ENCODE measurements around the gene JPH3. TPM values are rescaled to one million over a fixed set of nuclear protein-coding genes. Genes with fewer than 3 reads are reported as not detected.

The JPH3 gene
- polyA plus RNA-seq, 2 of the 4 experiments (the other 2 are of a cell fraction) = 0.36 to 1.6 TPM

DNA sequence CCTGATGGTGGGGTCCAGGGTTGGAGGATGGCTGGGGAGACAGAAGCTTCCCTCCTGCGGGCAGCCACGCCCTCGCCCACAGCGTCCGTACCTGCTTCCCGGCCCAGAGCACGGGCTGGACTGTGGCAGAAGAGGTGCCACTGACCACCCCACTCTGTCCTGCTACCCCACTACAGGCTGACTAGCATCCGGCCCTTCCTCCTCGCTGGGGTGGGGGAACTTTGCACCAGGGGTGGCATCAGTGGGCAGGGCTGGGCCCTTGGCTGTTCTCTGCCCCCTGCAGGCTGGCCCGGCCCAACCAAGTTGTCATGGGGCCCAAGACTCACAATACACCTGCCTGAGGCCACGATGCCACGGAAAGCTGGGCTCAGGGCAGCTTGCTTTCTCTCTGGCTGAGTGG lies 90.4 kb downstream of the JPH3 start:
- Histone ChIP-seq H3K4me3 (no peak overlapping the region), H3K9me3 (no peaks in the 10 kb centered on the region), H3K27ac (no peak overlapping the region), H3K4me2 (no peak overlapping the region), H3K4me1 (no peaks in the 10 kb centered on the region)
- no peak for DNase-seq (ENCODE audit: low read depth in 1 of 2, low spot score in 1 of 2)
- POLR2A ChIA-PET = no interaction called here
- TF ChIP-seq POLR2AphosphoS2 (conservative IDR thresholded peaks at IDR 0.05; ENCODE audit: low read length) (no peak), FOXS1 (CRISPR knock-in tag; IDR thresholded peaks at IDR 0.05) (no peak), EP300 (IDR thresholded peaks at IDR 0.05) (no peak), CBX8 (IDR thresholded peaks at IDR 0.05) (no peak), GATA3 (IDR thresholded peaks at IDR 0.05; ENCODE audit: borderline replicate concordance) (no peak), MYC (IDR thresholded peaks at IDR 0.05; ENCODE audit: borderline replicate concordance, low read length) (no peak), ZC3H11A (IDR thresholded peaks at IDR 0.05) (no peak), ESRRA (IDR thresholded peaks at IDR 0.05; ENCODE audit: borderline replicate concordance, low read length) (no peak), RNF2 (IDR thresholded peaks at IDR 0.05; ENCODE audit: borderline replicate concordance, low read depth) (no peak), MAFK (IDR thresholded peaks at IDR 0.05; ENCODE audit: partially characterized antibody) (no peak), TFCP2L1 (CRISPR knock-in tag; IDR thresholded peaks at IDR 0.05) (no peak), RARB (CRISPR knock-in tag; IDR thresholded peaks at IDR 0.05) (no peak), SMC3 (IDR thresholded peaks at IDR 0.05) (no peak)
- TF ChIP-seq, protein P1, sequence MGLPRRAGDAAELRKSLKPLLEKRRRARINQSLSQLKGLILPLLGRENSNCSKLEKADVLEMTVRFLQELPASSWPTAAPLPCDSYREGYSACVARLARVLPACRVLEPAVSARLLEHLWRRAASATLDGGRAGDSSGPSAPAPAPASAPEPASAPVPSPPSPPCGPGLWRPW (IDR thresholded peaks at IDR 0.05) = no peak
- TF ChIP-seq, protein P2, sequence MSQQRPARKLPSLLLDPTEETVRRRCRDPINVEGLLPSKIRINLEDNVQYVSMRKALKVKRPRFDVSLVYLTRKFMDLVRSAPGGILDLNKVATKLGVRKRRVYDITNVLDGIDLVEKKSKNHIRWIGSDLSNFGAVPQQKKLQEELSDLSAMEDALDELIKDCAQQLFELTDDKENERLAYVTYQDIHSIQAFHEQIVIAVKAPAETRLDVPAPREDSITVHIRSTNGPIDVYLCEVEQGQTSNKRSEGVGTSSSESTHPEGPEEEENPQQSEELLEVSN (IDR thresholded peaks at IDR 0.05; ENCODE audit: borderline replicate concordance, low read depth) = no peak
- TF ChIP-seq, protein P3, sequence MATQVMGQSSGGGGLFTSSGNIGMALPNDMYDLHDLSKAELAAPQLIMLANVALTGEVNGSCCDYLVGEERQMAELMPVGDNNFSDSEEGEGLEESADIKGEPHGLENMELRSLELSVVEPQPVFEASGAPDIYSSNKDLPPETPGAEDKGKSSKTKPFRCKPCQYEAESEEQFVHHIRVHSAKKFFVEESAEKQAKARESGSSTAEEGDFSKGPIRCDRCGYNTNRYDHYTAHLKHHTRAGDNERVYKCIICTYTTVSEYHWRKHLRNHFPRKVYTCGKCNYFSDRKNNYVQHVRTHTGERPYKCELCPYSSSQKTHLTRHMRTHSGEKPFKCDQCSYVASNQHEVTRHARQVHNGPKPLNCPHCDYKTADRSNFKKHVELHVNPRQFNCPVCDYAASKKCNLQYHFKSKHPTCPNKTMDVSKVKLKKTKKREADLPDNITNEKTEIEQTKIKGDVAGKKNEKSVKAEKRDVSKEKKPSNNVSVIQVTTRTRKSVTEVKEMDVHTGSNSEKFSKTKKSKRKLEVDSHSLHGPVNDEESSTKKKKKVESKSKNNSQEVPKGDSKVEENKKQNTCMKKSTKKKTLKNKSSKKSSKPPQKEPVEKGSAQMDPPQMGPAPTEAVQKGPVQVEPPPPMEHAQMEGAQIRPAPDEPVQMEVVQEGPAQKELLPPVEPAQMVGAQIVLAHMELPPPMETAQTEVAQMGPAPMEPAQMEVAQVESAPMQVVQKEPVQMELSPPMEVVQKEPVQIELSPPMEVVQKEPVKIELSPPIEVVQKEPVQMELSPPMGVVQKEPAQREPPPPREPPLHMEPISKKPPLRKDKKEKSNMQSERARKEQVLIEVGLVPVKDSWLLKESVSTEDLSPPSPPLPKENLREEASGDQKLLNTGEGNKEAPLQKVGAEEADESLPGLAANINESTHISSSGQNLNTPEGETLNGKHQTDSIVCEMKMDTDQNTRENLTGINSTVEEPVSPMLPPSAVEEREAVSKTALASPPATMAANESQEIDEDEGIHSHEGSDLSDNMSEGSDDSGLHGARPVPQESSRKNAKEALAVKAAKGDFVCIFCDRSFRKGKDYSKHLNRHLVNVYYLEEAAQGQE (IDR thresholded peaks at IDR 0.05) = no peak
- TF ChIP-seq, protein P4, sequence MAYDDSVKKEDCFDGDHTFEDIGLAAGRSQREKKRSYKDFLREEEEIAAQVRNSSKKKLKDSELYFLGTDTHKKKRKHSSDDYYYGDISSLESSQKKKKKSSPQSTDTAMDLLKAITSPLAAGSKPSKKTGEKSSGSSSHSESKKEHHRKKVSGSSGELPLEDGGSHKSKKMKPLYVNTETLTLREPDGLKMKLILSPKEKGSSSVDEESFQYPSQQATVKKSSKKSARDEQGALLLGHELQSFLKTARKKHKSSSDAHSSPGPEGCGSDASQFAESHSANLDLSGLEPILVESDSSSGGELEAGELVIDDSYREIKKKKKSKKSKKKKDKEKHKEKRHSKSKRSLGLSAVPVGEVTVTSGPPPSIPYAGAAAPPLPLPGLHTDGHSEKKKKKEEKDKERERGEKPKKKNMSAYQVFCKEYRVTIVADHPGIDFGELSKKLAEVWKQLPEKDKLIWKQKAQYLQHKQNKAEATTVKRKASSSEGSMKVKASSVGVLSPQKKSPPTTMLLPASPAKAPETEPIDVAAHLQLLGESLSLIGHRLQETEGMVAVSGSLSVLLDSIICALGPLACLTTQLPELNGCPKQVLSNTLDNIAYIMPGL (CRISPR knock-in tag; IDR thresholded peaks at IDR 0.05; ENCODE audit: borderline replicate concordance) = no peak
- peak; percentile 12 to 24; a peak in 4 of 6 replicates for ATAC-seq
- CTCF ChIA-PET = interaction anchor here (1.7 to 1.8 kb wide), 2 partner anchors 10 to 11 kb away, joined by 5 read pairs; no protein-coding TSS in a partner anchor
- no peak for FAIRE-seq
- WGBS (ENCODE audit: missing lambda C conversion rate) = 79% methylated on average over 12 of the region's 12 CpGs

DNA sequence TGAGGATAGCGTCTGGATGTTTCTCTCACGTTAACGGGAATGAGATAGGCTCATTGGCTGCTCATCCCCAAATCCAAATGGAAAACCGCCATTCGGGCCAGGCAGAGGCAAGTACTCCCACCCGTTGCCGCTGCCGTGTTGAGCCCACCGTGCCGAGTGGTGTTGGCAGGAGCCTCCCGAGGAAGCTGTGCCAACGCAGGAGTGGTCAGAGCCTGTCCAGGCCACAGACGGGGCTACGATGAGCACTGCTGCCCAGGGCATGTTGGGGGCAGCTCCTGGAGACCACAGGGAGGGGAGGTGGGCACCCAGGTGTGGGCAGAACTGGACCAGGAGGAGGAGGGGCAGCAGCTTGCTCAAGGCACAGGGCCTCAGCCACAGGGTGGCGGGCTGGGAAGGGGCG lies 91.5 kb downstream of the JPH3 start:
- H3K4me3 ChIP-seq = no peak overlapping the region
- H3K27ac ChIP-seq = no peak overlapping the region
- H3K9me3 ChIP-seq = no peaks in the 10 kb centered on the region
- CTCF ChIA-PET = interaction anchor here (1.0 to 1.8 kb wide), 3 partner anchors 9 to 58 kb away, joined by 3 to 5 read pairs (median 3); no protein-coding TSS in a partner anchor
- POLR2A ChIA-PET = no interaction called here
- WGBS (ENCODE audit: missing lambda C conversion rate) = 94% methylated on average over 9 of the region's 16 CpGs
- no peaks in the 10 kb centered on the region for H3K4me1 ChIP-seq
- no peak for TF ChIP-seq CHD2 (IDR thresholded peaks at IDR 0.05; ENCODE audit: low read length, partially characterized antibody)
- TF ChIP-seq ESRRA (IDR thresholded peaks at IDR 0.05; ENCODE audit: borderline replicate concordance, low read length) = no peak
- TF ChIP-seq, protein P3 (IDR thresholded peaks at IDR 0.05) = no peak
- H3K4me2 ChIP-seq = no peak overlapping the region
- DNase-seq (ENCODE audit: low read depth in 1 of 2, low spot score in 1 of 2) (no peak), ATAC-seq (no peak), FAIRE-seq (no peak)
